ENCODE data around the gene CLDN10. TPM values are rescaled to one million over a fixed set of nuclear protein-coding genes. Genes with fewer than 3 reads are reported as not detected.

Gene CLDN10
- total RNA-seq, 3 donors from 2014 or later: 0.64 to 2.0 (median 1.0) TPM

- H3K9me3 ChIP-seq: no peaks in the 10 kb centered on the region
- H3K36me3 ChIP-seq: no peaks in the 10 kb centered on the region
- no peak for DNase-seq (ENCODE audit: low spot score in 2 of 2)
- no peaks in the 10 kb centered on the region for H3K4me1 ChIP-seq
- intact Hi-C loops (cut with DNase I; ENCODE audit: low total_unique reads): no loop called here
- no peak for TF ChIP-seq POLR2AphosphoS5 (IDR thresholded peaks at IDR 0.05)
- no peak for TF ChIP-seq POLR2A (IDR thresholded peaks at IDR 0.05)
- TF ChIP-seq CTCF (IDR thresholded peaks at IDR 0.05): no peak
- no peak overlapping the region for H3K4me3 ChIP-seq
- H3K27ac ChIP-seq: no peak overlapping the region
- no peaks in the 10 kb centered on the region for H3K27me3 ChIP-seq
These were observed 20.7 kb downstream of the CLDN10 start for GRCh38 chr13:95573221-95573620.

GRCh38 chr13:95579303-95579702 is 26.8 kb downstream of the CLDN10 start:
- DNase-seq (ENCODE audit: low spot score in 2 of 2): no peak
- TF ChIP-seq CTCF (IDR thresholded peaks at IDR 0.05) (no peak), POLR2AphosphoS5 (IDR thresholded peaks at IDR 0.05) (no peak), POLR2A (IDR thresholded peaks at IDR 0.05) (no peak)
- intact Hi-C loops (cut with DNase I; ENCODE audit: low total_unique reads): no loop called here

GRCh38 chr13:95585867-95586266 is 33.3 kb downstream of the CLDN10 start:
- Histone ChIP-seq H3K36me3 (no peaks in the 10 kb centered on the region), H3K27ac (no peak overlapping the region), H3K4me3 (no peak overlapping the region), H3K27me3 (no peaks in the 10 kb centered on the region), H3K9me3 (no peaks in the 10 kb centered on the region), H3K4me1 (no peaks in the 10 kb centered on the region)
- TF ChIP-seq CTCF (IDR thresholded peaks at IDR 0.05) (no peak), POLR2A (IDR thresholded peaks at IDR 0.05) (no peak), POLR2AphosphoS5 (IDR thresholded peaks at IDR 0.05) (no peak)
- intact Hi-C loops (cut with DNase I; ENCODE audit: low total_unique reads): no loop called here
- no peak for DNase-seq (ENCODE audit: low spot score in 2 of 2)

More at GRCh38 chr13:95579303-95579702, 26.8 kb downstream of the CLDN10 start:
- no peaks in the 10 kb centered on the region for H3K27me3 ChIP-seq
- H3K4me3 ChIP-seq: no peak overlapping the region
- H3K36me3 ChIP-seq: no peaks in the 10 kb centered on the region
- H3K9me3 ChIP-seq: no peaks in the 10 kb centered on the region
- H3K27ac ChIP-seq: no peak overlapping the region
- H3K4me1 ChIP-seq: no peaks in the 10 kb centered on the region

GRCh38 chr13:95588134-95588533 is 35.6 kb downstream of the CLDN10 start:
- TF ChIP-seq POLR2A (IDR thresholded peaks at IDR 0.05) (no peak), POLR2AphosphoS5 (IDR thresholded peaks at IDR 0.05) (no peak), CTCF (IDR thresholded peaks at IDR 0.05) (no peak)

GRCh38 chr13:95588721-95589120 is 36.2 kb downstream of the CLDN10 start:
- intact Hi-C loops (cut with DNase I; ENCODE audit: low total_unique reads): no loop called here
- no peaks in the 10 kb centered on the region for H3K36me3 ChIP-seq
- DNase-seq (ENCODE audit: low spot score in 2 of 2): no peak

More at GRCh38 chr13:95588134-95588533, 35.6 kb downstream of the CLDN10 start:
- no peaks in the 10 kb centered on the region for H3K4me1 ChIP-seq
- intact Hi-C loops (cut with DNase I; ENCODE audit: low total_unique reads): no loop called here
- DNase-seq (ENCODE audit: low spot score in 2 of 2): no peak
- H3K27ac ChIP-seq: no peak overlapping the region
- H3K27me3 ChIP-seq: no peaks in the 10 kb centered on the region
- H3K4me3 ChIP-seq: no peak overlapping the region
- H3K36me3 ChIP-seq: no peaks in the 10 kb centered on the region
- no peaks in the 10 kb centered on the region for H3K9me3 ChIP-seq

More at GRCh38 chr13:95588721-95589120, 36.2 kb downstream of the CLDN10 start:
- Histone ChIP-seq H3K9me3 (no peaks in the 10 kb centered on the region), H3K4me1 (no peaks in the 10 kb centered on the region), H3K27ac (no peak overlapping the region), H3K27me3 (no peaks in the 10 kb centered on the region), H3K4me3 (no peak overlapping the region)
- TF ChIP-seq POLR2AphosphoS5 (IDR thresholded peaks at IDR 0.05) (no peak), CTCF (IDR thresholded peaks at IDR 0.05) (no peak)
